Stomach (tissue), 9 donors: Measurements from ENCODE around the gene TM4SF5. TPM values are rescaled to one million over a fixed set of nuclear protein-coding genes. Genes with fewer than 3 reads are reported as not detected.

Source experiments
- DNase-seq, 2 donors: peaks; one replicate each; pipeline versions ENCODE4 v3.0.0 to v3.0.0-alpha.2; 2013 to 2019
- H3K27ac ChIP-seq, 5 donors: fragments of 200-600 bp in 4 of 5; sonication (generic) in 4 of 5; one replicate each; pipeline ENCODE4 v1.5.1; 2013 to 2019; ENCODE audit warnings: mild to moderate bottlenecking in 1 of 5, moderate library complexity in 1 of 5
- H3K27me3 ChIP-seq, 3 donors: fragments of 200-600 bp; sonication (generic); one replicate each; pipeline ENCODE4 v1.5.1; 2017 to 2019; ENCODE audit warnings: mixed run types in 1 of 3
- H3K36me3 ChIP-seq, 4 donors: fragments of 200-600 bp; sonication (generic); 1 replicate in 3 of 4; 2 replicates in 1 of 4; pipeline ENCODE4 v1.5.1; 2016 to 2019
- H3K4me1 ChIP-seq, 4 donors: fragments of 200-600 bp; sonication (generic); one replicate each; pipeline ENCODE4 v1.5.1; 2016 to 2019
- H3K4me3 ChIP-seq, 4 donors: fragments of 200-600 bp; sonication (generic) in 3 of 4; one replicate each; pipeline ENCODE4 v1.5.1; 2016 to 2019; ENCODE audit warnings: mild to moderate bottlenecking in 1 of 4
- H3K9me3 ChIP-seq, 4 donors: fragments of 200-600 bp; sonication (generic); one replicate each; pipeline ENCODE4 v1.5.1; 2016 to 2019
- CTCF ChIP-seq, 7 experiments: fragments of 450-650 bp in 4 of 7; fragments of 200-600 bp in 3 of 7; sonication (generic) in 3 of 7; IDR thresholded peaks; one replicate each; pipeline ENCODE4 v1.5.1; 2016 to 2019; ENCODE audit warnings: antibody characterized with exemption in 7 of 7, control low read depth in 2 of 7, mild to moderate bottlenecking in 1 of 7
- EP300 ChIP-seq: sonication (generic); formaldehyde crosslinking; IDR thresholded peaks from one replicate; pipeline ENCODE4 v1.6.1; 2017; ENCODE audit warnings: antibody characterized with exemption
- POLR2A ChIP-seq, 4 donors: fragments of 450-650 bp; IDR thresholded peaks; one replicate each; pipeline ENCODE4 v1.6.1; 2016; ENCODE audit warnings: antibody characterized with exemption in 4 of 4, control low read depth in 2 of 4, mild to moderate bottlenecking in 1 of 4, moderate library complexity in 1 of 4
- POLR2AphosphoS5 ChIP-seq, 3 donors: sonication (generic); formaldehyde crosslinking; IDR thresholded peaks; one replicate each; pipeline ENCODE4 v1.6.1; 2016; ENCODE audit warnings: antibody characterized with exemption in 3 of 3
- whole genome bisulfite sequencing, 5 donors: extraction: QIAGEN DNeasy Blood & Tissue Kit in 3 of 5; methylation state at CpG; one replicate each; pipeline versions ENCODE4 v1.1.5 to v1.1.7; 2013 to 2018; 5-methylcytosine and 5-hydroxymethylcytosine counted together
- intact Hi-C: fragments of 100-400 bp; cut with DNase I; formaldehyde crosslinking; loops from one replicate; pipeline ENCODE4 v1.15.1; 2023; ENCODE audit warnings: low total_unique reads
- polyA plus RNA-seq, 3 donors: library from polyadenylated mRNA; stranded (reverse); fragments of 200-250 nt; gene quantifications; one replicate each; pipeline ENCODE4 v1.2.3, GENCODE V29; 2013
- total RNA-seq, 5 donors: library from RNA; depleted of rRNA; stranded (reverse); fragments of >200 nt; gene quantifications; one replicate each; pipeline versions ENCODE4 v1.1.0 to v1.2.3, GENCODE V29; 2014 to 2016
- donor health status: healthy with polysubstance abuse.
- donor health status: Bipolar disorder and iron deficiency.
- donor health status: healthy.

TM4SF5 gene
- total and polyA plus RNA-seq, 8 donors, result 2.3 to 199 (median 7.9) TPM; not detected in 2

- H3K4me3 ChIP-seq, result peak overlapping the region; percentile 54 to 76 (median 66)
- peaks cover 38 to 54% (median 47%) of the 10 kb centered on the region in 4 donors for H3K4me1 ChIP-seq
- peak; percentile 90 to 95 for DNase-seq
- WGBS, 5 donors, result 0 to 1% (median 0%) methylated on average over 38 to 91 of the region's 91 CpGs
- H3K27me3 ChIP-seq, result peaks cover 0 to 20% (median 12%) of the 10 kb centered on the region in 3 donors
- TF ChIP-seq CTCF (IDR thresholded peaks at IDR 0.05) (peak in 5 of 7 experiments; percentile 50 to 90 (median 79)), POLR2A (IDR thresholded peaks at IDR 0.05) (peak in 2 of 4 donors; percentile 70 to 75), EP300 (no peak), POLR2AphosphoS5 (IDR thresholded peaks at IDR 0.05) (peak; percentile 41 to 87 (median 85))
- intact Hi-C loops, result loop anchor here (5.0 to 10.0 kb wide), 3 partner anchors 55 to 92 kb away; partner anchors contain the start of genes CXCL16, MED11, PELP1 and ZMYND15
- no peaks in the 10 kb centered on the region for H3K9me3 ChIP-seq
- peak overlapping the region; percentile 94 to 99 (median 98) for H3K27ac ChIP-seq
- no peaks in the 10 kb centered on the region for H3K36me3 ChIP-seq
These were observed 18.4 kb downstream of the TM4SF5 start for GRCh38 chr17:4789951-4790704.

GRCh38 chr17:4790705-4791088 lies 19.0 kb downstream of the TM4SF5 start:
- Histone ChIP-seq H3K27ac (peak overlapping the region; percentile 94 to 99 (median 98)), H3K9me3 (no peaks in the 10 kb centered on the region), H3K4me3 (peak overlapping the region; percentile 54 to 76 (median 66)), H3K4me1 (peaks cover 36 to 51% (median 45%) of the 10 kb centered on the region in 4 donors), H3K27me3 (peaks cover 0 to 15% (median 7%) of the 10 kb centered on the region in 3 donors), H3K36me3 (no peaks in the 10 kb centered on the region)
- no peak for DNase-seq
- intact Hi-C loops, result no loop called here
- TF ChIP-seq EP300 (no peak), POLR2AphosphoS5 (IDR thresholded peaks at IDR 0.05) (no peak), CTCF (IDR thresholded peaks at IDR 0.05) (no peak), POLR2A (IDR thresholded peaks at IDR 0.05) (no peak)
- 19 to 52% (median 33%) methylated on average over 7 of the region's 7 CpGs for WGBS, 5 donors

- intact Hi-C loops, result no loop called here
- WGBS, 5 donors, result 94 to 100% (median 98%) methylated on average over 1 of the region's 1 CpG
- H3K4me1 ChIP-seq, result peaks cover 14 to 27% (median 20%) of the 10 kb centered on the region in 4 donors
- H3K36me3 ChIP-seq, result peaks cover 13 to 30% (median 26%) of the 10 kb centered on the region in 4 donors
- H3K4me3 ChIP-seq, result peak overlapping the region in 2 of 4 donors; percentile 79 to 92
- DNase-seq, result no peak
- TF ChIP-seq POLR2A (IDR thresholded peaks at IDR 0.05) (no peak), POLR2AphosphoS5 (IDR thresholded peaks at IDR 0.05) (no peak), CTCF (IDR thresholded peaks at IDR 0.05) (no peak), EP300 (no peak)
- peak overlapping the region in 4 of 5 donors; percentile 77 to 88 (median 84) for H3K27ac ChIP-seq
- no peaks in the 10 kb centered on the region for H3K9me3 ChIP-seq
- no peaks in the 10 kb centered on the region for H3K27me3 ChIP-seq
These were observed 23.5 kb downstream of the TM4SF5 start for GRCh38 chr17:4795168-4795567.

- Histone ChIP-seq H3K27me3 (no peaks in the 10 kb centered on the region), H3K4me1 (peaks cover 14 to 21% (median 17%) of the 10 kb centered on the region in 4 donors), H3K9me3 (no peaks in the 10 kb centered on the region), H3K4me3 (peak overlapping the region; percentile 72 to 99 (median 86)), H3K36me3 (peaks cover 13 to 30% (median 26%) of the 10 kb centered on the region in 4 donors), H3K27ac (peak overlapping the region in 4 of 5 donors; percentile 77 to 88 (median 84))
- WGBS, 5 donors, result 0 to 2% (median 1%) methylated on average over 7 of the region's 7 CpGs
- DNase-seq, result peak in 1 of 2 donors; percentile 54
- no peak for TF ChIP-seq POLR2A (IDR thresholded peaks at IDR 0.05)
- TF ChIP-seq CTCF (IDR thresholded peaks at IDR 0.05), result no peak
- no peak for TF ChIP-seq EP300
- no peak for TF ChIP-seq POLR2AphosphoS5 (IDR thresholded peaks at IDR 0.05)
- intact Hi-C loops, result no loop called here
These were observed 24.9 kb downstream of the TM4SF5 start for GRCh38 chr17:4796552-4796920.
